Measurements from ENCODE around the gene CABLES2.

GRCh38 chr20:62387219-62387913, 19.7 kb downstream of the CABLES2 start:
- TF ChIP-seq CTCF (IDR thresholded peaks at IDR 0.05) (no peak), POLR2A (IDR thresholded peaks at IDR 0.05; ENCODE audit: low read depth) (no peak), EP300 (IDR thresholded peaks at IDR 0.05) (no peak)
